AG10803 (cell line): ENCODE measurements around the gene HSD17B7.

Experiments
- DNase-seq: peaks from one replicate; pipeline ENCODE4 v3.0.0; 2010; ENCODE audit warnings: low read depth
- H3K4me3 ChIP-seq: 2 replicates; pipeline ENCODE4 v1.5.1; 2011; ENCODE audit warnings: mild to moderate bottlenecking, low read length, control low read depth
- TF ChIP-seq, protein P1 (sequence below): conservative IDR thresholded peaks from 2 replicates; pipeline ENCODE4 v1.5.1; 2011; ENCODE audit warnings: mild to moderate bottlenecking, low read length, control low read depth, inconsistent platforms

Gene HSD17B7

DNA sequence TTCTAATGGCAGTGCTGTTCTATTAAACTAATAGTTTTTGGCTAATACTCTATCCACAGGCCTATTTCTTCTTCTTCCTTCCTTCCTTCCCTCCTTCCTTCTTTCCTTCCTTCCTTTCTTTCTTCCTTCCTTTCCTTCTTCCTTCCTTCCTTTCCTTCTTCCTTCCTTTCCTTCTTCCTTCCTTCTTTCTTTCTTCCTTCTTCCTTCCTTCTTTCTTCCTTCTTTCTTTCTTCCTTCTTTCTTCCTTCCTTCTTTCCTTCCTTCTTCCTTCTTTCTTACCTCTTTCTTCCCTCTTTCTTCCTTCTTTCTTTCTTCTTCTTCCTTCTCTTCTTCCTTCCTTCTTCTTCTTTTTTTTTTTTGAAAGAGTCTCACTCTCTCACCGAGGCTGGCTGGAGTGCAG, 38.8 kb downstream of the HSD17B7 start:
- H3K4me3 ChIP-seq: no peak overlapping the region
- TF ChIP-seq, protein P1, sequence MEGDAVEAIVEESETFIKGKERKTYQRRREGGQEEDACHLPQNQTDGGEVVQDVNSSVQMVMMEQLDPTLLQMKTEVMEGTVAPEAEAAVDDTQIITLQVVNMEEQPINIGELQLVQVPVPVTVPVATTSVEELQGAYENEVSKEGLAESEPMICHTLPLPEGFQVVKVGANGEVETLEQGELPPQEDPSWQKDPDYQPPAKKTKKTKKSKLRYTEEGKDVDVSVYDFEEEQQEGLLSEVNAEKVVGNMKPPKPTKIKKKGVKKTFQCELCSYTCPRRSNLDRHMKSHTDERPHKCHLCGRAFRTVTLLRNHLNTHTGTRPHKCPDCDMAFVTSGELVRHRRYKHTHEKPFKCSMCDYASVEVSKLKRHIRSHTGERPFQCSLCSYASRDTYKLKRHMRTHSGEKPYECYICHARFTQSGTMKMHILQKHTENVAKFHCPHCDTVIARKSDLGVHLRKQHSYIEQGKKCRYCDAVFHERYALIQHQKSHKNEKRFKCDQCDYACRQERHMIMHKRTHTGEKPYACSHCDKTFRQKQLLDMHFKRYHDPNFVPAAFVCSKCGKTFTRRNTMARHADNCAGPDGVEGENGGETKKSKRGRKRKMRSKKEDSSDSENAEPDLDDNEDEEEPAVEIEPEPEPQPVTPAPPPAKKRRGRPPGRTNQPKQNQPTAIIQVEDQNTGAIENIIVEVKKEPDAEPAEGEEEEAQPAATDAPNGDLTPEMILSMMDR: no peak
- no peak for DNase-seq

DNA sequence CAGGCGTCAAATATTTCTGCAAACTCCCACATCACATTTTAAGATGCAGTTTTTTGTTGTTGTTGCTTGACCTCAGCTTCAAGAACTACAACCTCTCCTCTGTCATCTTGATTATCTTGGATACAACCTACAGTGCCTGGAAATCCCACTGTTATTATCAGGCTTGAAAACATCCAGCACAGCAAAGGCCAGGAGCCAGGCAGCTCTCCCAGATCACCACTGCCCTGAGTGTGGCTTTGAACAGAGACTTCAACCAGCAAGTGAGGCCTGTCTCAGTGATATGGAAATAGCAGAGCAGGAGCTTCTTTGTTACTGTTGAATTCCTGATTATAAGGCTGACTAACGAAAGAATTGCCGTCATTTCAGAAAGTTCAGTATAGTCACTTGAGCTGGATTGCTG, 42.0 kb downstream of the HSD17B7 start:
- TF ChIP-seq, protein P1: no peak
- no peak overlapping the region for H3K4me3 ChIP-seq
- no peak for DNase-seq

DNA sequence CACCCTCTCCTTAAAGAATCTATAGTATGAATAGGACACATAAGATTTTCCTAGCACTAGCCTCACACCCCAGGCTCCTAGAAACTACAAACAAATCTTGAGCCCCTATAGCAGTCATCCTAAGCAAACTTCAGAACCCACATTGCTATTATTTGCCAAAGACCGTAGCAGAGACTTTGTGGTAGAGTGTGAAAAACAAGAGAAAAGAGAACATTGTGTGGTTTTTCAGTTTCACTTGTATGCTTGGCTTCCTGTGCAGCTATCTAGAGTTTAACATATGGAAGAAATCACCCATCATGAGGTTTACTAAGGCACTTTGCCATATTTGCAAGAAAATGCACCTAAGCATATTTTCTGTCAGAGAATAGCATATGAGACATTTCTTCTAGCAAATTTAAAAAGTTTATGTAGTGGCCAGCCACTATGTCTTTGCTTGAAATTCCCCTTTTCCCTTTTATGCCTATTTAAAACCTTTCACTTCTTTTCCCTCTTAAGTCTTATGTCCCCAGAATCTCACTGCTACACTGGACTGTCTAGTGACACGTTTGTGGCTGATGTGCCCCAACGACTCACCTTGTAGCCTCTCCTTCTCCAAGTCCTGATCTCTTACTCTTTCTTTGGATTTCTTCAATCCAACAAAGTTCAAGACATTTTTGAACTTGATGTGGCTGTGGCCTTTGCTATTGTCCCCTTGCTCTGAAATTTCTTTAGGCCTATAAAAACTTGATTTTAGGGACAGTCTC, 44.8 kb downstream of the HSD17B7 start:
- no peak for DNase-seq
- TF ChIP-seq, protein P1: no peak
- H3K4me3 ChIP-seq: no peak overlapping the region

DNA sequence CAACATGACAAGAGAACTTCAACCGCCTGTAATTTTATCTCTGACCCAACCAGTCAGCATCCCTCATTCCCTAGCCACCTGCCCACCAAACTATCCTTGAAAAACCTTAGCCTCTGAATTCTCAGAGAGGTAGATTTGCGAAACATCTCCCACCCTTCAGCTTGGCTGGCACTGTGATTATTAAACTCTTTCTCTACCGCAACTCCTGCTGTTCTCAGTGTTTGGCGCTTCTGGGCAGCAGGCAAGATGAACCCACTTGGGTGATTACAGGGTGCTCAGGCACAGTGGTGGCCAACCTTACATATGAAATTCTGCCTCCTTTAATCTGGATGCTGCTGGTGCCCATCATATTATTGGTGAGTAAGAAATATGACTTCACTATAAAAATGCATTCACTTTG, 48.4 kb downstream of the HSD17B7 start:
- no peak for DNase-seq
- TF ChIP-seq, protein P1: no peak

DNA sequence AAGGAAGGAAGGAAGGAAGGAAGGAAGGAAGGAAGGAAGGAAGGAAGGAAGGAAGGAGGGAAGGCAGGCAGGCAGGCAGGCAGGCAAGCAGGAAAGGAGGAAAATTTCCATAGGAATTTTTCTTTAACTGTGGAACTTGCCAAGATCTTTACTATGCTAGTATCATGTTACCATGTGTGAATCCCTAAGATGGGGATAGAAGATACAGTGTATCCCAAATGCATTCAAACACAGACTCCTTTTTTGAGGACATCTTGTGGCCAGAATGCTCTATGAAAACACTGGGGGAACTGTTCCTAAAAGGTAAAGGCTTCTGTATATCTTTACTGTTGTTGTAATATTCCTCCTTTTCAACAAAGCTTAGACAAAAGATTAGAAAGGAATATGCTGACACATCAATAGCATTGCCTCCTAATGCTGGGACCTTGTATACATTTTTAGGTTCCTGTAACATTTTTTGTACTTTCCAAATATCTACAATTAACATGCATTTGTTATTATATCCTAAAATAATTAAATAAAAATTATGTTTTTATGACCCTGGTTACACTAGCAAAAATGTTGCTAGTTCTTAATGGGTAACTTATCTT, 49.8 kb downstream of the HSD17B7 start:
- H3K4me3 ChIP-seq: no peak overlapping the region
- no peak for DNase-seq
- TF ChIP-seq, protein P1: no peak; the same call in 1 of the 2 replicates

More for the DNA sequence above, 48.4 kb downstream of the HSD17B7 start:
- no peak overlapping the region for H3K4me3 ChIP-seq

DNA sequence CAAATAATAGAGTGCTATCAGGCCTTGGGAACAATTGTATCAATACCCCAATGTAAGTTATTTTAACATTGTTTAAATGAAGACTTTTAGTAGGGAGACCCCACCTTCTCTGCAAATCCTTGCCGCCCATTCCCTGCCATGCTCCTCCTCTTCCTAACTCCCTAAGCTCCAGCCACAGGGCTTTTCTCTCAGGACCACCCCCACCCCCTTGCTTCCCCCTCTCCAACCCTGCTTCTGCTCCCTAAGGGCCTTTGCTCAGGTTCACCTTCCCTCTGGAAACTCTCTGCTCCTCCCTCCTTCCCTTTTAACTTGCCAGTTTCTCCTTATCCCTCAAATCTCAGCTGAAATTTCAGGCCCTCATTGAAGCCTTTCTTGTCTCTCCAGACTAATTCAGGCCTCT, 53.7 kb downstream of the HSD17B7 start:
- no peak overlapping the region for H3K4me3 ChIP-seq
- TF ChIP-seq, protein P1: no peak
- no peak for DNase-seq
